Activated T-helper 17 cell treated with anti-CD3 and anti-CD28 coated beads, Interleukin-2, amount 50 U/mL, for 72 hours (primary cell): Measurements from ENCODE around the gene ADSS1. TPM values are rescaled to one million over a fixed set of nuclear protein-coding genes. Genes with fewer than 3 reads are reported as not detected.

Experiments used
- ATAC-seq: fragments of 150-1000 bp; cut with Tn5 transposase; replicated peaks from 2 replicates; pipeline ENCODE4 v1.10.0; 2021; ENCODE audit warnings: mild to moderate bottlenecking, moderate library complexity
- H3K27ac Mint-ChIP-seq: one replicate; pipeline ENCODE4 v1.8.0; 2022; ENCODE audit warnings: mixed read lengths
- H3K27me3 Mint-ChIP-seq: one replicate; pipeline ENCODE4 v1.8.0; 2022; ENCODE audit warnings: mixed read lengths
- H3K36me3 Mint-ChIP-seq: one replicate; pipeline ENCODE4 v1.8.0; 2022; ENCODE audit warnings: low read depth, mild to moderate bottlenecking, mixed read lengths
- H3K4me1 Mint-ChIP-seq: one replicate; pipeline ENCODE4 v1.8.0; 2022; ENCODE audit warnings: mixed read lengths
- H3K4me3 Mint-ChIP-seq: one replicate; pipeline ENCODE4 v1.8.0; 2022; ENCODE audit warnings: mild to moderate bottlenecking, mixed read lengths
- H3K9me3 Mint-ChIP-seq: one replicate; pipeline ENCODE4 v1.8.0; 2022; ENCODE audit warnings: mixed read lengths
- total RNA-seq, 2 donors: library from RNA; stranded (reverse); gene quantifications; one replicate each; pipeline ENCODE4 v1.2.3, GENCODE V29; 2022

ADSS1 gene
- total RNA-seq, 2 donors from 2014 or later: 0.91 to 2.4 TPM

- H3K4me1 Mint-ChIP-seq: peaks cover 11% of the 10 kb centered on the region
- no peak overlapping the region for H3K27ac Mint-ChIP-seq
- no peaks in the 10 kb centered on the region for H3K27me3 Mint-ChIP-seq
- H3K4me3 Mint-ChIP-seq: no peak overlapping the region
- H3K36me3 Mint-ChIP-seq: peaks cover 6% of the 10 kb centered on the region
- no peaks in the 10 kb centered on the region for H3K9me3 Mint-ChIP-seq
- ATAC-seq: no peak
Observed at GRCh38 chr14:104692261-104692938, 31.6 kb upstream of the ADSS1 start.

- Mint-ChIP-seq H3K4me1 (peaks cover 11% of the 10 kb centered on the region), H3K36me3 (peaks cover 6% of the 10 kb centered on the region), H3K27me3 (no peaks in the 10 kb centered on the region), H3K27ac (no peak overlapping the region), H3K9me3 (no peaks in the 10 kb centered on the region), H3K4me3 (no peak overlapping the region)
- no peak for ATAC-seq
Observed at GRCh38 chr14:104692939-104693315, 31.1 kb upstream of the ADSS1 start.

- Mint-ChIP-seq H3K4me3 (peak overlapping the region; percentile 57), H3K4me1 (peaks cover 11% of the 10 kb centered on the region), H3K9me3 (no peaks in the 10 kb centered on the region), H3K27ac (peak overlapping the region; percentile 85), H3K27me3 (no peaks in the 10 kb centered on the region), H3K36me3 (peaks cover 6% of the 10 kb centered on the region)
- ATAC-seq: no peak
Observed at GRCh38 chr14:104693482-104694431, 30.3 kb upstream of the ADSS1 start.

GRCh38 chr14:104694475-104694950 is 29.5 kb upstream of the ADSS1 start:
- peaks cover 11% of the 10 kb centered on the region for H3K4me1 Mint-ChIP-seq
- peak overlapping the region; percentile 57 for H3K4me3 Mint-ChIP-seq
- peaks cover 6% of the 10 kb centered on the region for H3K36me3 Mint-ChIP-seq
- H3K27me3 Mint-ChIP-seq: no peaks in the 10 kb centered on the region
- ATAC-seq: no peak
- peak overlapping the region; percentile 85 for H3K27ac Mint-ChIP-seq
- no peaks in the 10 kb centered on the region for H3K9me3 Mint-ChIP-seq

GRCh38 chr14:104694991-104695659 is 28.9 kb upstream of the ADSS1 start:
- H3K27me3 Mint-ChIP-seq: no peaks in the 10 kb centered on the region
- peak; percentile 87 for ATAC-seq
- H3K4me3 Mint-ChIP-seq: peak overlapping the region; percentile 57
- H3K4me1 Mint-ChIP-seq: peaks cover 11% of the 10 kb centered on the region
- H3K27ac Mint-ChIP-seq: peak overlapping the region; percentile 85
- no peaks in the 10 kb centered on the region for H3K9me3 Mint-ChIP-seq
- H3K36me3 Mint-ChIP-seq: peaks cover 6% of the 10 kb centered on the region

GRCh38 chr14:104695660-104696000 is 28.4 kb upstream of the ADSS1 start:
- Mint-ChIP-seq H3K4me3 (peak overlapping the region; percentile 57), H3K4me1 (peaks cover 11% of the 10 kb centered on the region), H3K36me3 (peaks cover 6% of the 10 kb centered on the region), H3K9me3 (no peaks in the 10 kb centered on the region), H3K27me3 (no peaks in the 10 kb centered on the region), H3K27ac (peak overlapping the region; percentile 85)
- no peak for ATAC-seq

- H3K9me3 Mint-ChIP-seq: no peaks in the 10 kb centered on the region
- peaks cover 6% of the 10 kb centered on the region for H3K36me3 Mint-ChIP-seq
- H3K4me1 Mint-ChIP-seq: peaks cover 11% of the 10 kb centered on the region
- H3K4me3 Mint-ChIP-seq: no peak overlapping the region
- no peak overlapping the region for H3K27ac Mint-ChIP-seq
- ATAC-seq: no peak
- H3K27me3 Mint-ChIP-seq: no peaks in the 10 kb centered on the region
Observed at GRCh38 chr14:104696671-104697316, 27.2 kb upstream of the ADSS1 start.

GRCh38 chr14:104697317-104697703 is 26.7 kb upstream of the ADSS1 start:
- no peak for ATAC-seq
- peaks cover 6% of the 10 kb centered on the region for H3K36me3 Mint-ChIP-seq
- no peak overlapping the region for H3K4me3 Mint-ChIP-seq
- H3K27me3 Mint-ChIP-seq: no peaks in the 10 kb centered on the region
- H3K4me1 Mint-ChIP-seq: peaks cover 11% of the 10 kb centered on the region
- no peak overlapping the region for H3K27ac Mint-ChIP-seq
- no peaks in the 10 kb centered on the region for H3K9me3 Mint-ChIP-seq

GRCh38 chr14:104697892-104698583 is 26.0 kb upstream of the ADSS1 start:
- Mint-ChIP-seq H3K27ac (no peak overlapping the region), H3K9me3 (no peaks in the 10 kb centered on the region), H3K4me1 (peaks cover 11% of the 10 kb centered on the region), H3K27me3 (no peaks in the 10 kb centered on the region), H3K4me3 (no peak overlapping the region), H3K36me3 (peaks cover 6% of the 10 kb centered on the region)
- ATAC-seq: no peak

GRCh38 chr14:104698688-104699425 is 25.2 kb upstream of the ADSS1 start:
- Mint-ChIP-seq H3K27ac (no peak overlapping the region), H3K36me3 (peaks cover 7% of the 10 kb centered on the region), H3K9me3 (no peaks in the 10 kb centered on the region), H3K4me3 (no peak overlapping the region), H3K4me1 (peaks cover 11% of the 10 kb centered on the region), H3K27me3 (no peaks in the 10 kb centered on the region)
- no peak for ATAC-seq

GRCh38 chr14:104699426-104699748 is 24.6 kb upstream of the ADSS1 start:
- Mint-ChIP-seq H3K36me3 (peaks cover 12% of the 10 kb centered on the region), H3K9me3 (no peaks in the 10 kb centered on the region), H3K4me1 (peaks cover 7% of the 10 kb centered on the region), H3K4me3 (no peak overlapping the region), H3K27ac (no peak overlapping the region), H3K27me3 (no peaks in the 10 kb centered on the region)
- no peak for ATAC-seq

GRCh38 chr14:104700225-104700651 is 23.8 kb upstream of the ADSS1 start:
- ATAC-seq: no peak
- Mint-ChIP-seq H3K4me3 (no peak overlapping the region), H3K9me3 (no peaks in the 10 kb centered on the region), H3K27me3 (no peaks in the 10 kb centered on the region), H3K4me1 (peaks cover 5% of the 10 kb centered on the region), H3K27ac (peak overlapping the region; percentile 22), H3K36me3 (peaks cover 12% of the 10 kb centered on the region)

- peaks cover 4% of the 10 kb centered on the region for H3K4me1 Mint-ChIP-seq
- peak overlapping the region; percentile 22 for H3K27ac Mint-ChIP-seq
- peaks cover 11% of the 10 kb centered on the region for H3K36me3 Mint-ChIP-seq
- no peaks in the 10 kb centered on the region for H3K27me3 Mint-ChIP-seq
- H3K9me3 Mint-ChIP-seq: no peaks in the 10 kb centered on the region
- no peak for ATAC-seq
- no peak overlapping the region for H3K4me3 Mint-ChIP-seq
Observed at GRCh38 chr14:104700747-104701217, 23.2 kb upstream of the ADSS1 start.
